SH-SY5Y (cell line): ENCODE measurements around the gene HM13.

ENCODE experiments used
- GATA2 ChIP-seq: IDR thresholded peaks from 2 replicates; pipeline ENCODE4 v1.6.1; 2011; ENCODE audit warnings: mild to moderate bottlenecking, low read depth, low read length
- GATA3 ChIP-seq: IDR thresholded peaks from 2 replicates; pipeline ENCODE4 v1.6.1; 2011; ENCODE audit warnings: low read depth, mild to moderate bottlenecking, low read length, moderate library complexity

GRCh38 chr20:31474097-31474436, 40.2 kb upstream of the HM13 start:
- TF ChIP-seq GATA2 (no peak), GATA3 (no peak)
